HFFc6 (cell line): Measurements from ENCODE around the gene SETBP1. TPM values are rescaled to one million over a fixed set of nuclear protein-coding genes. Genes with fewer than 3 reads are reported as not detected.

Experiments
- DNase-seq: peaks from one replicate; pipeline ENCODE4 v3.0.0-alpha.2; 2018
- H3K27ac Mint-ChIP-seq: 2 replicates; pipeline ENCODE4 v1.8.0; 2020; ENCODE audit warnings: mild to moderate bottlenecking, mixed read lengths
- H3K27me3 Mint-ChIP-seq: 2 replicates; pipeline ENCODE4 v1.8.0; 2021; ENCODE audit warnings: mild to moderate bottlenecking, moderate library complexity, mixed read lengths; ENCODE audit not compliant: insufficient read depth
- H3K36me3 Mint-ChIP-seq: 2 replicates; pipeline ENCODE4 v1.8.0; 2021; ENCODE audit warnings: low read depth, mixed read lengths
- H3K4me1 Mint-ChIP-seq: 2 replicates; pipeline ENCODE4 v1.8.0; 2020; ENCODE audit warnings: low read depth, mixed read lengths
- H3K4me3 Mint-ChIP-seq: 2 replicates; pipeline ENCODE4 v1.8.0; 2020; ENCODE audit warnings: mild to moderate bottlenecking, moderate library complexity, mixed read lengths
- H3K9me3 Mint-ChIP-seq: 2 replicates; pipeline ENCODE4 v1.8.0; 2020; ENCODE audit warnings: mild to moderate bottlenecking, mixed read lengths
- CTCF ChIP-seq: fragments of 200-600 bp; sonication (generic); IDR thresholded peaks from 2 replicates; pipeline ENCODE4 v1.5.0; 2021; ENCODE audit warnings: antibody characterized with exemption, mild to moderate bottlenecking
- long read RNA-seq: library from polyadenylated mRNA; unstranded; transcript quantifications from one replicate; pipeline ENCODE4 v2.0.0, GENCODE V29; 2019
- total RNA-seq, 6 experiments: library from RNA; stranded (reverse); fragmentation: NEBNext Ultra II Directional; extraction: Animal tissue kit (Norgen Biotek cat#: 25700); gene quantifications; 2 replicates in 1 of 6; 3 replicates in 5 of 6; pipeline ENCODE4 v1.2.3, GENCODE V29; 2021

The SETBP1 gene
- total RNA-seq = under 1 TPM; 0.03 to 0.40 (median 0.09) TPM
- long read RNA-seq = 0 reads

GRCh38 chr18:44680273-44681075 lies at the start of gene SETBP1:
Gene SETBP1, plus strand, starts transcription at chr18:44680888. Its CDS starts 20,459 bp downstream, at chr18:44701347.
- no peaks in the 10 kb centered on the region for H3K36me3 Mint-ChIP-seq
- peak within 1 kb of the TSS; percentile 79 for H3K4me3 Mint-ChIP-seq
- DNase-seq = no peak
- H3K4me1 Mint-ChIP-seq = no peaks in the 10 kb centered on the region; the same call in none of the 2 replicates
- TF ChIP-seq CTCF = no peak
- no peaks in the 10 kb centered on the region for H3K9me3 Mint-ChIP-seq
- no peaks in the 10 kb centered on the region; the same call in none of the 2 replicates for H3K27me3 Mint-ChIP-seq
- no peak within 1 kb of the TSS for H3K27ac Mint-ChIP-seq

DNA sequence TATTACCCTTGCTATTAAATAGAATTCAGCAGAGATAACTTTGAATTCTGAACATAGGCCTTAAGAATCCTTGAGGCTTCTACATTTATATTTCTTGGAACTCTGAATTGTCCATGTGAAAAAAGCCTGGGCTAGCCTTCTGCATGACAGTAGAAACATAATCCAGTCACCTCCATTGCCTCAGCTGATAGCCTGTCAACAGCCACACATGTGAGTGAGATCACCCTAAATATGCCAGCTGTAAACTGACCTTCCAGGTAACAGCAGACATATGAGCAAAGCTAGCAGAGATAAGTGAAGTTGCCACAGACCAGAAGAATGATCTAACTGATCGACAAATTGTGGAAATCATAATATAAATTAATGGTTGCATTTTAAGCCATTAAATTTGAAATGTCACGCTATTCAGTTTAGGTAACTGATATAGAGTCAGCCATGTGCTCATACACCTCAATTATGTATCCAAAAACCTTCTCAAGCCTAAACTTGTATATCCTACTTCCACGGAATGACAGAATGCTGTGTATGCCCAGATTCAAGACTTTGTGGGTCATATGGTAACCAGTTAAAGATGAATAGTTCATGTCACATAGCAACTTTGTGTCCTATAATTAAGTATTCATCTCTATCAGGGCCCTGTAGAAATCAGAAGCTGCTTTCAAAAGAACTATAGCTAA lies 48.1 kb upstream of the SETBP1 start:
- H3K4me1 Mint-ChIP-seq = no peaks in the 10 kb centered on the region; the same call in 1 of the 2 replicates
- TF ChIP-seq CTCF = no peak
- no peaks in the 10 kb centered on the region for H3K36me3 Mint-ChIP-seq
- H3K27me3 Mint-ChIP-seq = no peaks in the 10 kb centered on the region
- H3K4me3 Mint-ChIP-seq = no peak overlapping the region
- H3K27ac Mint-ChIP-seq = no peak overlapping the region
- no peak for DNase-seq
- peaks cover 3% of the 10 kb centered on the region; the same call in 1 of the 2 replicates for H3K9me3 Mint-ChIP-seq

GRCh38 chr18:44635546-44635945 lies 45.1 kb upstream of the SETBP1 start:
- Mint-ChIP-seq H3K27ac (no peak overlapping the region), H3K27me3 (0 out of 2 replicates have a peak, but pooled peaks cover under 1% of the 10 kb centered on the region), H3K36me3 (no peaks in the 10 kb centered on the region; the same call in 1 of the 2 replicates), H3K9me3 (peaks cover 4% of the 10 kb centered on the region; the same call in 1 of the 2 replicates), H3K4me3 (no peak overlapping the region), H3K4me1 (no peaks in the 10 kb centered on the region)
- DNase-seq = no peak
- no peak for TF ChIP-seq CTCF

GRCh38 chr18:44636241-44636640 lies 44.4 kb upstream of the SETBP1 start:
- Mint-ChIP-seq H3K36me3 (no peaks in the 10 kb centered on the region; the same call in 1 of the 2 replicates), H3K4me3 (no peak overlapping the region), H3K27ac (no peak overlapping the region), H3K9me3 (peaks cover 4% of the 10 kb centered on the region; the same call in 1 of the 2 replicates), H3K27me3 (peaks cover 4% of the 10 kb centered on the region; the same call in 1 of the 2 replicates), H3K4me1 (no peaks in the 10 kb centered on the region)
- no peak for DNase-seq
- no peak for TF ChIP-seq CTCF

DNA sequence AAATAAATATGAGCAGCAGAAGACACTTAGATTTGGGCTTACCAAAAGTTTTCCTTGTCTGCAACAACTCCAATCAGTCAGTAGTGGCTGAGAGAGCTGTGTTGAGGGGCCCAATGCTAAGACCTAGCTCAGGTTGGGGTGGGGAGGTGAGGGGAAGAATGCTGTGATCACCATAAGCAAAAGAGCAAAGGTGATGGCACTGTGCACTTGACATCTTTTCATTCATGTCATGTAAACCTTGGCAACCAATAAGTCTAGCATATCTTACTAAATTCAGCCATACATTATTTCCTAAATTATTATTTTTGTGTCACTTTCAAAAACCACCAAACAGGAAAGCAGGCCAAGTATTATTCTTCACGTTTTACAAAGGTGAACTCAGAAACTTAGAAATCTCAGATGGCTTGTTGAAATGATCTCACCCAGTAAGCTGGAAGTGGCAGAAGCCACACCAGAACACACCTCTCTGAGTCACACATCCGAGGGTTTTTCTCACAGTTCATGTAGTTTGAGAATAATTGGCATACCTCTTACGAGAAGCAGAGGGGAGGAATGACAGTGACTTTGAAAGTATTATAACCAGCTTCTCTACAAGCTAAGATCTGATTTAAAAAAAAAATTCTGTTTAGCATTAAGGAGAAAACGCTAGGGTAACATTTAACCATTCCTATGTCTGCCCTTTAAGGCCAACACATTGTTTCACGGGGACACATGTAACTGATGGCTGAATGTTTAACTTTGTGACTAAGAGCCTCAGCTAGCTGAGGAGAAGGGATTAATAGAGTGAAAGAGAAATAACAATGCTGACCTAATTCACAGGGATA lies 43.3 kb upstream of the SETBP1 start:
- Mint-ChIP-seq H3K9me3 (peaks cover 4% of the 10 kb centered on the region; the same call in 1 of the 2 replicates), H3K27ac (no peak overlapping the region), H3K4me1 (no peaks in the 10 kb centered on the region), H3K27me3 (peaks cover 7% of the 10 kb centered on the region; the same call in 1 of the 2 replicates), H3K4me3 (no peak overlapping the region), H3K36me3 (no peaks in the 10 kb centered on the region; the same call in 1 of the 2 replicates)
- TF ChIP-seq CTCF = no peak
- no peak for DNase-seq
